ENCODE data around the gene CHTF8. TPM values are rescaled to one million over a fixed set of nuclear protein-coding genes. Genes with fewer than 3 reads are reported as not detected.

Gene CHTF8
- total RNA-seq, 1 donor from 2014 or later = 103 TPM

DNA sequence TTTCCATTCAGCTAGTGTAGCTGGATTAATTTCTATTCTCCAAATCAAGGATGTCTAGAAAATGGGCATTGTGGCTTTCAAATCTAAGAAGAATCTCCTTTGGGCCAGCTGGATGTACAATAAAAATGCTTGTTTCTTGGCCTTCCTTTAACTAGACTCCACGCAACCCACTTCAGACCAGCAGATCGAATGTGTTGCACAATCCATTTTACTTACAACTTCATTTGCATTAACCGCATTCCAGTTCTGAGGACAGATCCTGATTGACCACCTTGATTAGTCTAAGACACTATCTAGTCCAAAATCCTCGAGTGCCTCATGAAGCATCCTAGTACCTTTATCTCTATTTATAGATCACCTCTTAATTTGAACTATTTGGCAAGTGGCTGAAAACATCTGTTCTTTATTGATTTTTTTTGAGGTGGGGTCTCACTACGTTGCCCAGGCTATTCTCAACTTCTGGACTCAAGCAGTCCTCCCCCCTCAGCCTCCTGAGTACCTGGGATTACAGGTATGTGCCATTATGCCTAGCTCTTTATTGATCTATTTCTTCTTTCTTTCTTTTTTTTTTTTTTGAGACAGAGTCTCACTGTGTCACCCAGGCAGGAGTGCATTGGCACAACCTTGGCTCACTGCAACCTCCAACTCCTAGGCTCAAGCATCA lies 47.2 kb downstream of the CHTF8 start:
- no peak for DNase-seq (ENCODE audit: low read depth)

DNA sequence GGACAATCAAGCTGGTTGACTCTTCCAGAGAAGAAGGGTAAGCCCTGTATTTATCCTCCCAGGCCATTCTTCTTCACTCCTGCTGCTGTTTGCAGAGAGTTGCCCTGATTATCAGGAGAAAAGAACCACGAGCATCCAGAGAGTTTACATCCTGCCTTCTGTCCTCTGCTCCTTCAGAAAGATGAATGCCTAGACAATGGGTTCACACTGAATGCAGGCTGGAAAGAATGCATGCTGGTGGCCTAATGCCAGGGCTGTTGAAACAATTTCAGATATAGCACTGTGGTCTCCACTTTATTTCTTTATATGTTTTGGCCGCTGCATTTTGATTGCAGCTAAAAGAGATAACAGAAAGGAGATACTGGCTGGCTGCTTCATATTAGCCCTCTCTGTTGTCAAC lies 48.1 kb downstream of the CHTF8 start:
- DNase-seq (ENCODE audit: low read depth) = no peak

DNA sequence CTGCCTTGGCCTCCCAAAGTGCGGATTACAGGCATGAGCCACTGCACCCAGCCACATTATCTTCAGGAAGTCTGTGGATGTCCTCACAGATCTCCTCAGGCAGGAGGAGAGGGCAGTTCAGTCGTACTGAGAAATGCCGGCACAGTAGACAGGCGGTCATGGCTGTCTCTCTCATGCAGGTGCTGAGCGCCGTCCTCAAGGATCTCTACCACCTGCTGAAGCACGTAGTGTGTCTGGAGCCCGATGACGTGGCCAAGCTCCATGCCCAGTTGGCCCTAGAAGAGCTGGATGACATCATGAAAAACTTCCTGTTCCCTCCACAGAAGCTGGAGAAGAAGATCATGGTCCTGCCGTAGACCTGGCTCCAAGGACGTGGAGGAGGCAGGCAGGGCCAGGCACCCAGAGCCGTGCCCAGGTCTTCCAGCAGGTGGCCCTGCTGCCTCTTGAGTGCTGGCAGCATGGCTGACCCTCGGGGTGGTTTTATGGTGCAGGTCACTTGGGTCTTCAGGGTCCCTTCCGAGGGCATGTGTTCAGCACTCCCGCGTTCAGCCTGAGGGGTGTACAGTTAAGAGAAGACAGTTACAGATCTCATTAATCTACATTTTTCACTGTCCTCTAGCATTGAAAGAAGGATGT lies 49.0 kb downstream of the CHTF8 start:
- no peak for DNase-seq (ENCODE audit: low read depth)

DNA sequence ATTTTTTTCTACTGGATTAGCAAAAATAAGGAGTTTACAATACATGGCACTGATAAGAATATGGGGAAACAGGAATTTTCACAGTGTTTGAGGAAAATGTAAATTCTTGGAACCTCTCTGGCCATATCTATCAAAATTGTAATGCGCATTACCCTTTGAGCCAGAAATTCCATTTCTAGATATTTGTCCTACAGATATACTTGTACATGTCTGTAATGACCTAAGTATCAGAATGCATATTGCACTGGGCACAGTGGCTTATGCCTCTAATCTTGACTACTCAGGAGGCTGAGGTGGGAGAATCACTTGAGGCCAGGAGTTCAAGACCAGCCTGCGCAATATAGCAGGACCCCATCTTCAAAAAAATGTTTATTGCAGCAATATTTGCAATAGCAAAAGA lies 52.7 kb downstream of the CHTF8 start:
- no peak for DNase-seq (ENCODE audit: low read depth)

DNA sequence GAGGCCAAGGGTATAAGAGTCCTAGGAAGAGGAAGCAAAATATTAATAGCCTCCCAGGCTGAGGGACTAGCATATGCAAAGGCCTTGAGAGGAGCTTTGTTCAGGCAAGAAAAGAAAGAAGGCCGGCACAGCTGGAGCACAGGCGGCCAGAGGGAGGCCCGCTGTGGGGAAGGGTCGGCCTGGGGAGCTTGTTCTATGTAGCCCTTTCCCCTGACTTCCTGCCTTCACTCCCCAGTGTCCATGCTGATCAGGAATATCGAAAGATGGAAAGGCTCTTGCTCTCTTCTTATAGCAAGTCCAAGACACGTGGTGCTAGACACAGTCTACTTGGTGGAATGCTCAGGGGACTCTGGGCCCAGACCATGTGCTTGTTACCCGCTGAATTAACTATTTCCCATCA lies 54.3 kb downstream of the CHTF8 start:
- DNase-seq (ENCODE audit: low read depth) = no peak

DNA sequence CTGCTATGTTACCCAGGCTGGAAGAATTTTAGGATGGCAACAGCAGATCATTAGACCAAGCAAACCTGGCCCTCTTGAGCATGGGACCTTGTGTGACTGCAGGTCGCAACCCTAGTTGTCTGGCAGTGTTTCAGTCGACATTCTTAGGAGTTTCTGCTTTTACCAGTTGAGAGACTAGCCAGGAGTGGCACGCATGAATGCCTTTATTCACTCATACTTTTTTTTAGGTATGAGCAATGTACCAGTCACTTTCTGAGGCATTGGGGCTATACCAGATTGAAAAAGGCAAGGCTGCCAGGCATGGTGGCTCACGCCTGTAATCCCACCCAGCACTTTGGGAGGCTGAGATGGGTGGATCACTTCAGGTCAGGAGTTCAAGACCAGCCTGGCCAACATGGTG lies 55.1 kb downstream of the CHTF8 start:
- peak; percentile 98 for DNase-seq (ENCODE audit: low read depth)

DNA sequence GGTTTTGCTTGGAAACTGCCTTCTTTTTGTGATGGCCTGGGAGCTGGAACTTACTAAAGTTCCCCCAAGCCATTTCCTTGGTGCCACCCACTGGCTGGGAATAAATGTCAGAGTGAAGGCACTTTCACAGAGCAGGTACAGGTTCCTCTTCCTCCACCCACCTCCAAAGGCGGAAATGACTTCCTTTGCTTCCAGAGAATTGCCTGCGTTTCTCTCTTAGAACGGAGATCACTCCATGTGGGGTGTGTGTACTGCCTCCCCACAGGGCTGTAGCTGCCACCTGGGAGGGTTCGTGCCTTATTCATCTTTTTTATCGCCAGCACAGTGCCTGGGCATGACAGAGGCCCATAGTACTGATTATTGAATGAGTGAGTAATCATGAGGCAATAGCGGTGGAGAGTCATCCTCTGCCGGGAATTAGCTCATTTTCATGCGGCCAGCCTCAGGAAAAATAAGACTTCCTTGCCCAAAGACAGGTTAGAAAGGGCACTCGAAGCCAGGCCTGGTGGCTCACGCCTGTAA lies 59.1 kb downstream of the CHTF8 start:
- peak; percentile 97 for DNase-seq (ENCODE audit: low read depth)

DNA sequence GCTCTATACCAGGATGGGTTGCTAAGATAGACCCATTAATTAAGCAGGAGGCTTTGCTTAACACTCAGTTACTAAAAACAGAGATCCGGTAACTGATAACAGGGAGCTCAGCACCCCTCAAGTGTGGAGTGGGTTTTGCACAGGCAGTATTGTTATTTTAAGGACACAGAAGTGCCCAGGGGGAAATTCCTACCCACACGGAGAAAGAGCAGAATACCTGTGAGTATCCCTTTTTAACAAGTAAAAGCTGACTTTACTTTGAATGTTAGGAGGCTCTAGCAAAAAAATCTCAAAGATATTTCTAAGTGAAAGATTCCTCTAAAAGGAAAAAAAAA lies 59.8 kb downstream of the CHTF8 start:
- no peak for DNase-seq (ENCODE audit: low read depth)

DNA sequence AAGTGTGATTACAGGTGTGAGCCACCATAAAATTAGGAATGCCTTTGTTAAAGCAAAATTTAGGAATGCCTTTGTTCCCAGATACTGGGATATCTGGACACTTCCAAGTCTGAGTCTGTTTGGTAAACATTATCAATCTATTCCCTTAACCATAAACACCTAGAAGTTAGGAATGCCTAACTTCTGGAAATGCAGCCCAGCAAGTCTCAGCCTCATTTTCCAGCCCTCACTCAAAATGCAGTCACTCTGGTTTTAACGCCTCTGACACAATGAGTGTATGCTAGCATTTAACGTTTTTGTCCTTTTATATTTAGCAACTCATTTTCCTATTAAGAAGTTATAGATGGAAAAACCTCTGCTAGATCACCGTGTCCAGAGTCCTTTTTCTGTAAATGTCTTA lies 61.4 kb downstream of the CHTF8 start:
- DNase-seq (ENCODE audit: low read depth) = no peak

DNA sequence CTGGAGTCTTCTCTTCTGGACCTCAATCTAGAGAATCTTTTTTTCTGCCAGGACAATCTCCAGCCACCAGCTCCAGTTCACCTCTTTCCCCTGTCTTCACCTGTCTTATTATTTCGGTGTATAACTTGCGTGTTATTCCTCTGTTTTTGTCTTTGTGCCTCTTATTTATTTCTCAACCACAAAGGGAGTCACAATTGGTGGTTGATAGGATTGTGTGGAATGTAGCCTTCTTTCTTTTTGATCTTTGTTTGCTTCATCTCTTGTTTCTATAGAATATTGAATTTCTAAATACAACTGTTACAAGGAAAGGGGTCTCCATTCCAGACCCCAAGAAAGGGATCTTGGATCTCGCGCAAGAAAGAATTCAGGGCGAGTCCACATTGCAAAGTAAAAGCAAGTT lies 62.9 kb downstream of the CHTF8 start:
- no peak for DNase-seq (ENCODE audit: low read depth)

Other genes with a start within 250 kb of the CHTF8 start
- 15.5 and 22.8 TPM in 2 replicates for gene HAS3, start 26.9 kb downstream of the CHTF8 start, total RNA-seq
- 24.0 and 37.5 TPM in 2 replicates for gene UTP4, start 61 bp upstream of the CHTF8 start, total RNA-seq
- 18.9 and 31.3 TPM in 2 replicates for gene SNTB2, start 54.6 kb upstream of the CHTF8 start, total RNA-seq
- 27.3 and 30.4 TPM in 2 replicates for gene VPS4A, start 178.8 kb upstream of the CHTF8 start, total RNA-seq
- gene PDF, start 198.0 kb upstream of the CHTF8 start, total RNA-seq = 27.3 and 41.6 TPM in 2 replicates
- gene COG8, start 207.0 kb upstream of the CHTF8 start, total RNA-seq = 35.3 and 56.6 TPM in 2 replicates
- 21.7 and 33.2 TPM in 2 replicates for gene NIP7, start 207.2 kb upstream of the CHTF8 start, total RNA-seq
- gene TMED6, start 219.2 kb upstream of the CHTF8 start, total RNA-seq = 0.87 TPM in 1 of 2 replicates, not detected in the other

Measured in renal cortical epithelial cell (primary cell).